ENCODE data around the gene RIN3.

RIN3 gene

GRCh38 chr14:92589213-92589852 is 75.8 kb downstream of the RIN3 start:
- ChIA-PET CTCF (interaction anchor here (0.6 kb wide), 1 partner anchor 195 kb away, joined by 3 read pairs; no protein-coding TSS in a partner anchor), POLR2A (ENCODE audit: low non-redundant PET) (no interaction called here)
- H3K27ac ChIP-seq = no peak overlapping the region
- no peak for TF ChIP-seq CTCF (conservative IDR thresholded peaks at IDR 0.05; ENCODE audit: low read depth)
- no peak for DNase-seq (ENCODE audit: low spot score)

GRCh38 chr14:92590176-92590575 is 76.6 kb downstream of the RIN3 start:
- DNase-seq (ENCODE audit: low spot score) = no peak
- no peak overlapping the region for H3K27ac ChIP-seq
- POLR2A ChIA-PET (ENCODE audit: low non-redundant PET) = no interaction called here
- CTCF ChIA-PET = no interaction called here
- no peak for TF ChIP-seq CTCF (conservative IDR thresholded peaks at IDR 0.05; ENCODE audit: low read depth)

GRCh38 chr14:92590941-92591340 is 77.4 kb downstream of the RIN3 start:
- no peak overlapping the region for H3K27ac ChIP-seq
- DNase-seq (ENCODE audit: low spot score) = no peak
- TF ChIP-seq CTCF (conservative IDR thresholded peaks at IDR 0.05; ENCODE audit: low read depth) = no peak
- CTCF ChIA-PET = no interaction called here
- POLR2A ChIA-PET (ENCODE audit: low non-redundant PET) = no interaction called here

- ChIA-PET POLR2A (ENCODE audit: low non-redundant PET) (no interaction called here), CTCF (no interaction called here)
- no peak for DNase-seq (ENCODE audit: low spot score)
- no peak for TF ChIP-seq CTCF (conservative IDR thresholded peaks at IDR 0.05; ENCODE audit: low read depth)
- H3K27ac ChIP-seq = no peak overlapping the region
Measured at GRCh38 chr14:92591346-92591745, 77.8 kb downstream of the RIN3 start.

- POLR2A ChIA-PET (ENCODE audit: low non-redundant PET) = no interaction called here
- CTCF ChIA-PET = no interaction called here
- TF ChIP-seq CTCF (conservative IDR thresholded peaks at IDR 0.05; ENCODE audit: low read depth) = no peak
- H3K27ac ChIP-seq = no peak overlapping the region
- no peak for DNase-seq (ENCODE audit: low spot score)
Measured at GRCh38 chr14:92595267-92595666, 81.7 kb downstream of the RIN3 start.

- no peak overlapping the region for H3K27ac ChIP-seq
- no peak for DNase-seq (ENCODE audit: low spot score)
- no peak for TF ChIP-seq CTCF (conservative IDR thresholded peaks at IDR 0.05; ENCODE audit: low read depth)
- ChIA-PET CTCF (interaction anchor here (1.1 to 1.2 kb wide), 2 partner anchors 13 to 91 kb away, joined by 3 to 5 read pairs; no protein-coding TSS in a partner anchor), POLR2A (ENCODE audit: low non-redundant PET) (no interaction called here)
Measured at GRCh38 chr14:92596331-92596907, 82.8 kb downstream of the RIN3 start.
